ENCODE data around the gene ASH1L.
"Not testable (repeated sequence)": the region's sequence is repeated elsewhere in the genome, so short reads cannot be mapped to it uniquely, and the experiment has no call there.

ASH1L gene

DNA sequence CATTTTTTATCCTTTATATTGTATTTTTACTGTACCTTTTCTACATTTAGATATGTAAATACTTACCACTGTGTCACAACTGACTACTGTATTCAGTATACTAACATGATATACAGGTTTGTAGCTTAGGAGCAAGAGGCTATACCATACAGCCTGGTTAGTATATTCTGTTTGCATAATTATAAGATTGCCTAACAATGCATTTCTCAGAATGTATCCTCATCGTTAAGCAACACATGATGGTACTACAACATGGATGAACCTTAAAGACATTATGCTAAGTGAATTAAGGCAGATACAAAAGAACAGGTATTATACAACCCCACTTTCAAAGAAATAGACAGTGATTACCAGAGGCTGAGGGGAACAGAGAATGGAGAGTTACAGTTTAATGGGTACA is 179.2 kb downstream of the ASH1L start:
- no peaks in the 10 kb centered on the region for H3K27me3 Mint-ChIP-seq
- no peaks in the 10 kb centered on the region for H3K4me1 Mint-ChIP-seq
- no peaks in the 10 kb centered on the region for H3K9me3 Mint-ChIP-seq
- H3K4me3 Mint-ChIP-seq, result no peak overlapping the region
- ATAC-seq (no peak), DNase-seq (no peak)
- H3K27ac Mint-ChIP-seq, result no peak overlapping the region

DNA sequence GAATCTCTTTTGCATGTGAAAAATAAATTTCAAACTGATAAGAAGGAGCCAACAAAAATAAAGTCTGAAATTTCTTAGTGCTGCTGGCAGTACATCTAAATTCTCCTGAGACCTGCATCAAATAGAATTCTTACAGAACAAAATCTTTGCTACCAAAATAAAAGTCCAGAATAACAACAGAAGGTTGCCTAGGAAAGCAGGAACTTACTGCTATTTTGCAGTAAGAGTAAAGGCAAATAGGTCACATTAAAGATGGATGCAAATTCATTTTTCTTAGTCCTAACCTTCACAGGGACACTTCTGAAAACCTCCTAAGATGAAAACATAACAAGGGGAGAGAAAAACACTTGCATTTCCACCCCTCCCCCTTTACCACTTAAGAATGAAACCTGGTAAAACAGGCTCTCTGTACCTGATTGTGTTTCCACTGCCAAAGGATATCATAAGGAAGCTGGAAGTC is 182.9 kb downstream of the ASH1L start:
- peaks cover 9% of the 10 kb centered on the region for H3K4me1 Mint-ChIP-seq
- peak overlapping the region in 1 of 2 donors; percentile 29 for H3K27ac Mint-ChIP-seq
- DNase-seq (no peak), ATAC-seq (no peak)
- no peaks in the 10 kb centered on the region for H3K9me3 Mint-ChIP-seq
- no peaks in the 10 kb centered on the region for H3K27me3 Mint-ChIP-seq
- H3K4me3 Mint-ChIP-seq, result no peak overlapping the region

DNA sequence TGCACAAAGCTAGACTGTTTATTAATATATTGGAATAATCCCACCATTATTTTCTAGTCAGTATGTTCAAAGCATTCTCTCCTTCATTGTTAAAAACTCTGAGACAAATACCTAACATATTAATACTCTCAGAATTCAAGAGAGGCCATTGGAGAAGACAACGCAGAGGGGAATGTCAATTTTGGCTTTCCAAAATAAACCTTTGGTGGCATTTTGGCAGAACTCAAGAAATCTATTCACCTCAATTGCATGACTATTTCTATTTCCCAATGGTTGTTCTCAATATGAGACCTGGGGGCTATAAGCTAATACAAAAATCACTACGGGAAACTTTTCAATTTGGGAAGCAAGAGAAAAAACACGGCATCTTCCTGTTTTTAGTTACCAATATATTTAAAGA is 183.4 kb downstream of the ASH1L start:
- DNase-seq (no peak), ATAC-seq (no peak)
- Mint-ChIP-seq H3K4me3 (no peak overlapping the region), H3K4me1 (peaks cover 9% of the 10 kb centered on the region), H3K27ac (no peak overlapping the region), H3K27me3 (no peaks in the 10 kb centered on the region), H3K9me3 (no peaks in the 10 kb centered on the region)

DNA sequence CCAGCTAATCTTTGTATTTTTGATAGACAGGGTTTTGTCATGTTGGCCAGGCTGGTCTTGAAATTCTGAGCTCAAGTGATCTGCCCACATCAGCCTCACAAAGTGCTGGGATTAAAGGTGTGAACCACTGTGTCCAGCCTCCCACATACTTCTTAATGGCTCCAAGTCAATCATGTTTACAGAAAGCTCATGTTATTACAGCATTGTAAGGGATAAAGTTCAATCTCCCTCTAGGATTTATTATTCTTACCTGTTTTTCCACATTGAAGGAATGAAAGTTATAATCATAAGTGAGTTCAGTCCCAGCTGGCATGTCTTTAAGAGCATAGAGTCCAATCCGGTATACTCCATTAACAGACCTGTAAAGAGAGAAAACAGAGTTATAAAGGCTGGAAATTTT is 202.6 kb downstream of the ASH1L start:
- no peaks in the 10 kb centered on the region for H3K27me3 Mint-ChIP-seq
- no peaks in the 10 kb centered on the region for H3K9me3 Mint-ChIP-seq
- H3K4me3 Mint-ChIP-seq, result no peak overlapping the region
- no peak overlapping the region for H3K27ac Mint-ChIP-seq
- no peak for ATAC-seq
- no peak for DNase-seq
- H3K4me1 Mint-ChIP-seq, result no peaks in the 10 kb centered on the region

DNA sequence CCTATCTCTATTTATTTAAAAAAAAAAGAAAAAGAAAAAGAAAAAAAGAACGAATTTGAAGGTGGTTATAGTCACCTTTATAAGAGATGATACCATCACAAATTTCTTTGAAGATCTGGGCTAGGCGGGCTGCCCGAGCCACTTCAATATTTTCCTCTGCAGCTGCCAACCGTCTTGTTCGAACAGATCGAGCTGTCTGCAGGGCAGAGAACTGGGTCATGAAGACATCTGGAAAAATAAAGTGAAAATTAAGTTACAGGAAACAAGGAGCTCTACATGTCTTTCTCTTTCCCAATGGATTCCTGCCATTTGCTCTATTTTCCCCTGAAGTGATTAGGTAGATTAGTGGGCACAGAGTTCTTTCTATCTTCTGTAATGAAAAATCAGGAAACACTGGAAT is 210.0 kb downstream of the ASH1L start:
- H3K9me3 Mint-ChIP-seq, result no peaks in the 10 kb centered on the region
- H3K27ac Mint-ChIP-seq, result peak overlapping the region; percentile 19 to 42
- ATAC-seq (no peak), DNase-seq (no peak)
- no peaks in the 10 kb centered on the region for H3K4me1 Mint-ChIP-seq
- no peaks in the 10 kb centered on the region for H3K27me3 Mint-ChIP-seq
- no peak overlapping the region for H3K4me3 Mint-ChIP-seq

DNA sequence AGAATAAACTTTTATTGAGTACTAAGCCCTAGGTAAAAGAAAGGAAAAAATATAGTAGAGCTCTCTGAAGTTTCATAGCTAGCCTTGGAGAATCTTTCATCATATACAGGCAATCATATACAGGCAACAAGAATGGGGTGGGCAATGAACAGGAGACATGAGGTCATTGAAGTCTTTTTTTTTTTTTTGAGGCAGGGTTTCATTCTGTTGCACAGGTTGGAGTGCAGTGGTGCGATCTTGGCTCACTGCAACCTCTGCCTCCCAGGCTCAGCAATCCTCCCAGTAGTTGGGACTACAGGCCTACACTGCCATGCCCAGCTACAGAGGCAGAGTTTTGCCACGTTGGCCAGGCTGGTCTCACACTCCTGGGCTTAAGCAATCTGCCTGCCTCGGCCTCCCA is 219.8 kb downstream of the ASH1L start:
- H3K27ac Mint-ChIP-seq, result peak overlapping the region in 1 of 2 donors; percentile 67
- no peaks in the 10 kb centered on the region for H3K27me3 Mint-ChIP-seq
- H3K9me3 Mint-ChIP-seq, result no peaks in the 10 kb centered on the region
- no peak overlapping the region for H3K4me3 Mint-ChIP-seq
- no peak for DNase-seq
- ATAC-seq, result no peak
- no peaks in the 10 kb centered on the region for H3K4me1 Mint-ChIP-seq

DNA sequence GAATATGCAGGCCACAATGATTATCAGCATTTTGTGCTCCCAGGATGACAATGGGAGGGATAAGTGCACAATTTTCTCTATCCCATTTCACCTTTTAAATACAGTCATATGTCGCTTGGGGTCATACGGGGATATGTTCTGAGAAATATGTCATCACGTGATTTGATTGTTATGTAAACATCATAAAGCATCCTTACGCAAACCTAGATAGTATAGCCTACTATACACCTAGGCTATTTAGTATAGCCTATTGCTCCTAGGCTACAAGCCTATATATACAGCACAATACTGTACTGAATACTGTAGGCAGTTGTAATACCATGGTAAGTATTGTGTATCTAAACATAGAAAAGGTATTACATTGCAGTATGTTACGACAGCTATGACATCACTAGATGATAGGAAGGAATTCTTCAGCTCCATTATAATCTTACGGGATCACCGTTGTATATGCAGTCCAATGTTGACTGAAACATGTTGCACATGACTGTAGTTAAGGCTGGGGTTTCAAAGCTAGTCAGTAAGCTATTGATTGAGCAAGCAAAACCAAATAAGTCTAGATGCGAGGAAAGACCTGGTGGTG is 223.0 kb downstream of the ASH1L start:
- DNase-seq (no peak), ATAC-seq (no peak)
- H3K4me3 Mint-ChIP-seq, result no peak overlapping the region
- no peaks in the 10 kb centered on the region for H3K4me1 Mint-ChIP-seq
- H3K27ac Mint-ChIP-seq, result no peak overlapping the region
- no peaks in the 10 kb centered on the region for H3K27me3 Mint-ChIP-seq
- no peaks in the 10 kb centered on the region for H3K9me3 Mint-ChIP-seq

DNA sequence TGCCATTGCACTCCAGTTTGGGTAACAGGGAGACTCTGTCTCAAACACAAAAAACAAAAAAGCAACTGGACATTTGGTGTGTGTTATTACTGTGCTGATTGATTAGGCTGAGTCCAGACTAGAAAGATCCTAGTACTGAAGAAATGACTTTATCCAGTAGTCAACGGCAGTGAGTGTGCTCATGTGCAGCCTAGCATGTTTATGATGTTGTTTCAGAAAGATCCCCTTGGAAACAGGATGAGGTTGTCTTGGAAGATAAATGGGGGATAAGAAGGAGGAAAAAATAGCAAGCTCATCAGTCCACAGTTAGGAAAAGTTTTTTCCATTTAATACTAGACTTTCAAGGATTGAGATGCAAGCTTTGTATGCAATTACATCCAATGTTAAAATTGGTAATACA is 227.6 kb downstream of the ASH1L start:
- no peak for ATAC-seq
- Mint-ChIP-seq H3K27ac (no peak overlapping the region), H3K4me3 (no peak overlapping the region), H3K9me3 (no peaks in the 10 kb centered on the region), H3K4me1 (no peaks in the 10 kb centered on the region), H3K27me3 (no peaks in the 10 kb centered on the region)
- DNase-seq, result no peak

DNA sequence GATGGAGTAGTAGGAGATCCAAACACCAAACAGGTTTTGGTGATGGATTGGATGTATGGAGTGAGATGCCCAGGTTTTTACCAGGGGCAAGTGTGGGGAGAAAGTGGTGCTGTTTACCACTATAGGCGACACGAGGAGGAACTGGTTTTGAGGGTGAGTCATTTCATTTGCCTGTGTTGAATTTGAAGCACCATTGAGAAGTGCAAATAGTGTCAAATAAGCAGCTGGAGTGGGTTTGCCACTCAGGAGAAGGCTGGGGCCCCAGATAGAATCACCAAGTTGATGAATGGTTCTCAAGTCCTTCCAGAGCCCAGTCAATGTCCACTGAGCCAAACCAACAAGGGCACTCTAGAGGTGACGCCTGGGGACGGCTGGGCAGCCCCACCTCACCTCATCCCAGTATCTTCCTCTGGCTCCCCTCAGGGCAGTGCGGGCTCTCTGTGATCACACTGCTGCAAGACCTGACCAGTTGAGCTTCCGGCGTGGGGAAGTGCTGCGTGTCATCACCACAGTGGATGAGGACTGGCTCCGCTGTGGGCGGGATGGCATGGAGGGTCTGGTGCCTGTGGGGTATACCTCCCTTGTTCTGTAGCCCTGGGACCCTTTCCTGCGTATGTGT is 232.5 kb downstream of the ASH1L start:
- Mint-ChIP-seq H3K27me3 (no peaks in the 10 kb centered on the region), H3K9me3 (no peaks in the 10 kb centered on the region), H3K27ac (no peak overlapping the region), H3K4me1 (peaks cover 24% of the 10 kb centered on the region), H3K4me3 (no peak overlapping the region)
- DNase-seq (no peak), ATAC-seq (no peak)

DNA sequence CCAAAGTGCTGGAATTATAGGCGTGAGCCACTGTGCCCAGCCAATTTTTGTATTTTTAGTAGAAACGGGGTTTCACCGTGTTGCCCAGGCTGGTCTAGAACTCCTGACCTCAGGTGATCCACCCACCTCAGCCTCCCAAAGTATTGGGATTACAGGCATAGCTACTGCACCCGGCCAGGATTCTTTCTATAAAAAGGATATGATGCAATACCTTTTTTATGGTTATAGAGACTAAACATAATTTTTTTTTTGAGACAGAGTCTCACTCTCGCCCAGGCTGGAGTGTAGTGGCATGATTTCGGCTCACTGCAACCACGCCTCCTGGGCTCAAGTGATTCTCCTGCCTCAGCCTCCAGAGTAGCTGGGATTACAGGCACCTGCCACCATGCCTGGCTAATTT is 233.7 kb downstream of the ASH1L start:
- not testable (repeated sequence) for DNase-seq, H3K4me3 Mint-ChIP-seq, ATAC-seq, H3K27me3 Mint-ChIP-seq, H3K9me3 Mint-ChIP-seq
- H3K4me1 Mint-ChIP-seq, result peaks cover 29% of the 10 kb centered on the region
- peak overlapping the region; percentile 46 to 82 for H3K27ac Mint-ChIP-seq

DNA sequence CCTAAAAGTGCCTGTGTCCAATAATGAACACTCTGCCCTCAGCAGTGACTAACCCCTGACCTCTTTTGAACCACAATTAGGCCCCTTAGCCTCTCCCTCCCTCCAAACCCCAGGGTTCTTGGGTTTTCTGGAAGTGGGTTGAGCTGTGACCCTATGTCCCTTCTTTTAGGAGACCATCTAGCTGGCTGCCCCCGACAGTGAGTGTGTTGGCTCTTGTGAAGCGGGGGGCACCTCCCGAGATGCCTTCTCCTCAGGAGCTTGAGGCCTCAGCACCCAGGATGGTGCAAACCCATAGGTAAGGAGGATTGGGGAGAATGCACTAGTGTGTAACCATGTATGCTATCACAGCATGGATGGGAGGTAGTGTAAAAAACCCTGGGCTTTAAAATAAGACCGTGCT is 234.6 kb downstream of the ASH1L start:
- Mint-ChIP-seq H3K4me1 (peaks cover 29% of the 10 kb centered on the region), H3K27ac (peak overlapping the region in 1 of 2 donors; percentile 48), H3K9me3 (no peaks in the 10 kb centered on the region), H3K4me3 (no peak overlapping the region), H3K27me3 (no peaks in the 10 kb centered on the region)
- no peak for ATAC-seq
- no peak for DNase-seq

DNA sequence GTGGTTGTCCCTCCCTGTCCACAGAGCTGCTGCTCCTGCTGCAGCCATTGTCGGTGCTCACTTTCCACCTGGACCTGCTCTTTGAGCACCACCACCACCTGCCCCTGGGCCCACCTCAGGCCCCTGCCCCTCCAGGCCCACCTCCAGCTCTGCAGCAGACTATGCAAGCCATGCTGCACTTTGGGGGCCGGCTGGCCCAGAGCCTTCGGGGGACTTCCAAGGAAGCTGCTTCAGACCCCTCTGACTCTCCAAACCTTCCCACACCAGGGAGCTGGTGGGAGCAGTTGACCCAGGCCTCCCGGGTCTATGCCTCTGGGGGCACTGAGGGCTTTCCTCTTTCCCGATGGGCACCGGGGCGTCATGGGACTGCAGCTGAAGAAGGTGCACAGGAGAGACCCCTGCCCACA is 236.0 kb downstream of the ASH1L start:
- Mint-ChIP-seq H3K27me3 (no peaks in the 10 kb centered on the region), H3K9me3 (no peaks in the 10 kb centered on the region), H3K4me3 (no peak overlapping the region), H3K4me1 (peaks cover 40% of the 10 kb centered on the region), H3K27ac (peak overlapping the region in 1 of 2 donors; percentile 68)
- ATAC-seq (no peak), DNase-seq (no peak)

DNA sequence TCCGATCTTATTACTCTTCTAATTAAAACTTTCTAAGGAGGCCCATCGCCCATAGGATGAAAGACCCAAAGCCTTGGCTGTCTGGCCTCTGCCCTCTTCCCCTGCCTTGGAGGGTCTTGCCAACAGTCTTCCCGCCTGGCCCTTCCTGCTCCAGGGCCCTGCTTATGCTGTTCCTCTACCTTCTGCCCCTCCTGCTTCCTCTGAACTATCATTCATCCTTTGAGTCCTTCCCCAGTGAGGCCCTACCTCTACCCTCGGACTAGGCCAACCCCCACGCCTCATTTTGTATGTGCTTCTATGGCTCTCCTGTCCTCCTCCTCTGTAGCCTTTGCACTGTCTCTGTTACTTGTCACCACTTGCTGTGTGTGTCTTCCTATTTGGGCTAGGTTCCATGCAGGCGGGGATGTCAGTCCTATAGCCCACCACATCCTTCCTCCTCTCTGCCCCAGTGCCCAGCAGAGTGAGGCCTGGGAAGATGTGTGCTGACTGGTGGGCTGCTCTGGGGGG is 236.5 kb downstream of the ASH1L start:
- Mint-ChIP-seq H3K4me1 (peaks cover 45% of the 10 kb centered on the region), H3K27ac (no peak overlapping the region), H3K27me3 (no peaks in the 10 kb centered on the region), H3K9me3 (no peaks in the 10 kb centered on the region), H3K4me3 (peak overlapping the region; percentile 37 to 45)
- no peak for DNase-seq
- ATAC-seq, result no peak

DNA sequence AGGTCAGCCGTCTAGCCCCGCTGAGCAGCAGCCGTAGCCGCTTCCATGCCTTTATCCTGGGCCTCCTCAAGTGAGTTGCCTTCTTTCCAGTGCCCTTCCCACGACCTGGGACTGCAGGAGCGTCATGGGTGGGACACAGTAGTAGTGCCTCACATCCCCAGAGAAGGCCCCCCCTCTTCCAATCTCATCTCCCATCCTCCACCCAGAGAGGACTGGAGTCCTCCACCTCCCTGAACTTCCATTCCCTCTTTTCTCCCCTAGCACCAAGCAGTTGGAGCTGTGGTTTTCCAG is 237.1 kb downstream of the ASH1L start:
- no peak overlapping the region for H3K27ac Mint-ChIP-seq
- H3K9me3 Mint-ChIP-seq, result no peaks in the 10 kb centered on the region
- peak overlapping the region; percentile 37 to 90 for H3K4me3 Mint-ChIP-seq
- ATAC-seq, result no peak
- H3K27me3 Mint-ChIP-seq, result no peaks in the 10 kb centered on the region
- no peak for DNase-seq
- peaks cover 51% of the 10 kb centered on the region for H3K4me1 Mint-ChIP-seq

DNA sequence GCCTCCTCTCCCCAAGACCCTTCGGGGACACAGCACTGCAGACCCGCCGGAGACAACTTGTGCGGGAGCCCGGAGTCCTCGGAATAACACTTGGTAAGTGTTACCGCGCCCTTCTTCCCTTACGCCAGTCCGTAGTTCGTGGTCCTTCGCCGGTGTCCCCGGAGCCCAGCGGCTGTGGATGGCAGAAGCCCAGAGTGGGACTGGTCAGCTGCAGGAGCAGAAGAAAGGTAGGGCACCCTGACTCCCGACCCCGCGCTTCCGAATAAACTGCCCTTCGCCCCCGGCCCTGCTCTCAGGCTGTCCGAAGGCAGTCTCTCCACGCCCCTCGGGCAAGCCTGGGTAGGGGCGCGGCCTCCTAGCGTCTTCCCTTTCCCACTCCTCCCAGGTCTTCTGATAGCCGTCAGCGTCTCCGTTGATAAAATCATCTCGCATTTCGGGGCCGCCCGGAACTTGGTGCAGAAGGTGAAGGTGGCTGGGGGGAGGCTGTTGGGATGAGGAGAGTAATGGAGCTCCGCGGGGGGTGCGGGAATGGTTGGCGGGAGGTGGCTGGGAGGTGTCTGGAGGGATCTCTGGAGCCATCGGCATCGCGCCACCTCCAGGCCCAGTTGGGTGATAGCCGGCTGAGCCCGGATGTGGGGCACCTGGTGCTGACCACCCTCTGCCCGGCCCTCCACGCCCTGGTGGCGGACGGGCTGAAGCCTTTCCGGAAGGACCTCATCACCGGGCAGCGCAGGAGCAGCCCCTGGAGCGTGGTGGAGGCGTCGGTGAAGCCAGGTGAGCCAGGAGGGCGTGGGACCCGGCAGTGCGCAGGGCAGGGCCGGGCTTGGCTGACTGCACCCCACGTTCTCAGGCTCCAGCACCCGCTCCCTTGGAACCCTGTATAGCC is 237.6 kb downstream of the ASH1L start:
- Mint-ChIP-seq H3K4me3 (peak overlapping the region; percentile 90), H3K27ac (peak overlapping the region in 1 of 2 donors; percentile 92), H3K4me1 (peaks cover 56% of the 10 kb centered on the region)

More for the DNA sequence above, 237.6 kb downstream of the ASH1L start:
- ATAC-seq (no peak), DNase-seq (peak in 1 of 2 donors; percentile 19)
- Mint-ChIP-seq H3K9me3 (no peaks in the 10 kb centered on the region), H3K27me3 (no peaks in the 10 kb centered on the region)
